Suprapubic skin (tissue), 4 donors: ENCODE results near the gene RERE. TPM values are rescaled to one million over a fixed set of nuclear protein-coding genes. Genes with fewer than 3 reads are reported as not detected.
A peak's percentile ranks its signal among the peaks of the same experiment; 100 is the strongest.

Experiments
- DNase-seq, 2 donors: peaks; one replicate each; pipeline ENCODE4 v3.0.0-alpha.2; 2019; ENCODE audit warnings: low spot score in 2 of 2
- H3K27ac ChIP-seq: fragments of 200-600 bp; sonication (generic); one replicate; pipeline ENCODE4 v1.5.1; 2019
- H3K27me3 ChIP-seq: fragments of 200-600 bp; sonication (generic); one replicate; pipeline ENCODE4 v1.5.1; 2019
- H3K36me3 ChIP-seq: fragments of 200-600 bp; sonication (generic); one replicate; pipeline ENCODE4 v1.5.1; 2019
- H3K4me1 ChIP-seq: fragments of 200-600 bp; sonication (generic); one replicate; pipeline ENCODE4 v1.5.1; 2019
- H3K4me3 ChIP-seq: fragments of 200-600 bp; sonication (generic); one replicate; pipeline ENCODE4 v1.5.1; 2019; ENCODE audit warnings: mild to moderate bottlenecking
- H3K9me3 ChIP-seq: fragments of 200-600 bp; sonication (generic); one replicate; pipeline ENCODE4 v1.5.1; 2019
- EP300 ChIP-seq: sonication (generic); formaldehyde crosslinking; IDR thresholded peaks from one replicate; pipeline ENCODE4 v1.6.1; 2017; ENCODE audit warnings: antibody characterized with exemption
- POLR2A ChIP-seq, 2 donors: fragments of 450-650 bp; IDR thresholded peaks; one replicate each; pipeline ENCODE4 v1.6.1; 2017; ENCODE audit warnings: antibody characterized with exemption in 2 of 2, mild to moderate bottlenecking in 2 of 2, moderate library complexity in 2 of 2
- POLR2AphosphoS5 ChIP-seq, 3 donors: sonication (generic); formaldehyde crosslinking; IDR thresholded peaks; one replicate each; pipeline ENCODE4 v1.6.1; 2017; ENCODE audit warnings: antibody characterized with exemption in 3 of 3
- WGBS: methylation state at CpG from one replicate; pipeline ENCODE4 v1.1.5; 2018; 5-methylcytosine and 5-hydroxymethylcytosine counted together
- total RNA-seq, 4 donors: library from RNA; depleted of rRNA; stranded (reverse); fragments of >200 nt; gene quantifications; one replicate each; pipeline ENCODE4 v1.1.0, GENCODE V29; 2016
- TF ChIP-seq, protein P1 (sequence below), 2 donors: fragments of 200-600 bp in 1 of 2; fragments of 450-650 bp in 1 of 2; sonication (generic) in 1 of 2; IDR thresholded peaks; one replicate each; pipeline ENCODE4 v1.5.1; 2016 to 2019; ENCODE audit warnings: antibody characterized with exemption in 2 of 2, mild to moderate bottlenecking in 1 of 2, moderate library complexity in 1 of 2

RERE gene
- total RNA-seq, 4 donors from 2014 or later = 43.4 to 113 (median 83.3) TPM

DNA sequence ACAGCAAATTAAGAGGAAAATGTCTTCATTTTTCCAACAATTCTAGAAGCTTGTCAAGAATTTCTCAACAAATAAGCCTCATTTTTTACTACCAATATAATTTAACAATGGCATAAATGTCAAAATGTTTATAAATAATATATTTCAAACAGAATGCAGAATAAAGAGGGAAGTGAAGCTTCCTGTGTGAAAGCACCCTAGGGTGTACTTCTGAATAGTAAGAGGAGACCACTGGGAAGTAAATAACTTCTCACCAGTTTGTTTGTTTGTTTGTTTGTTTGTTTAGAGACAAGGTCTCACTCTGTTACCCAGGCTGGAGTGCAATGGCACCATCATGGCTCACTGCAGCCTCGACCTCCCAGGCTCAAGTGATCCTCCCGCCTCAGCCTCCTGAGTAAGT is 255.2 kb downstream of the RERE start:
- TF ChIP-seq POLR2AphosphoS5 (IDR thresholded peaks at IDR 0.05) (no peak), EP300 (no peak), POLR2A (IDR thresholded peaks at IDR 0.05) (no peak)
- TF ChIP-seq, protein P1, sequence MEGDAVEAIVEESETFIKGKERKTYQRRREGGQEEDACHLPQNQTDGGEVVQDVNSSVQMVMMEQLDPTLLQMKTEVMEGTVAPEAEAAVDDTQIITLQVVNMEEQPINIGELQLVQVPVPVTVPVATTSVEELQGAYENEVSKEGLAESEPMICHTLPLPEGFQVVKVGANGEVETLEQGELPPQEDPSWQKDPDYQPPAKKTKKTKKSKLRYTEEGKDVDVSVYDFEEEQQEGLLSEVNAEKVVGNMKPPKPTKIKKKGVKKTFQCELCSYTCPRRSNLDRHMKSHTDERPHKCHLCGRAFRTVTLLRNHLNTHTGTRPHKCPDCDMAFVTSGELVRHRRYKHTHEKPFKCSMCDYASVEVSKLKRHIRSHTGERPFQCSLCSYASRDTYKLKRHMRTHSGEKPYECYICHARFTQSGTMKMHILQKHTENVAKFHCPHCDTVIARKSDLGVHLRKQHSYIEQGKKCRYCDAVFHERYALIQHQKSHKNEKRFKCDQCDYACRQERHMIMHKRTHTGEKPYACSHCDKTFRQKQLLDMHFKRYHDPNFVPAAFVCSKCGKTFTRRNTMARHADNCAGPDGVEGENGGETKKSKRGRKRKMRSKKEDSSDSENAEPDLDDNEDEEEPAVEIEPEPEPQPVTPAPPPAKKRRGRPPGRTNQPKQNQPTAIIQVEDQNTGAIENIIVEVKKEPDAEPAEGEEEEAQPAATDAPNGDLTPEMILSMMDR (IDR thresholded peaks at IDR 0.05) = no peak
- H3K27ac ChIP-seq = no peak overlapping the region
- whole genome bisulfite sequencing = 95% methylated on average over 2 of the region's 2 CpGs
- no peak overlapping the region for H3K4me3 ChIP-seq
- H3K27me3 ChIP-seq = no peaks in the 10 kb centered on the region
- H3K4me1 ChIP-seq = peaks cover 8% of the 10 kb centered on the region
- no peaks in the 10 kb centered on the region for H3K36me3 ChIP-seq
- DNase-seq = no peak
- no peaks in the 10 kb centered on the region for H3K9me3 ChIP-seq

DNA sequence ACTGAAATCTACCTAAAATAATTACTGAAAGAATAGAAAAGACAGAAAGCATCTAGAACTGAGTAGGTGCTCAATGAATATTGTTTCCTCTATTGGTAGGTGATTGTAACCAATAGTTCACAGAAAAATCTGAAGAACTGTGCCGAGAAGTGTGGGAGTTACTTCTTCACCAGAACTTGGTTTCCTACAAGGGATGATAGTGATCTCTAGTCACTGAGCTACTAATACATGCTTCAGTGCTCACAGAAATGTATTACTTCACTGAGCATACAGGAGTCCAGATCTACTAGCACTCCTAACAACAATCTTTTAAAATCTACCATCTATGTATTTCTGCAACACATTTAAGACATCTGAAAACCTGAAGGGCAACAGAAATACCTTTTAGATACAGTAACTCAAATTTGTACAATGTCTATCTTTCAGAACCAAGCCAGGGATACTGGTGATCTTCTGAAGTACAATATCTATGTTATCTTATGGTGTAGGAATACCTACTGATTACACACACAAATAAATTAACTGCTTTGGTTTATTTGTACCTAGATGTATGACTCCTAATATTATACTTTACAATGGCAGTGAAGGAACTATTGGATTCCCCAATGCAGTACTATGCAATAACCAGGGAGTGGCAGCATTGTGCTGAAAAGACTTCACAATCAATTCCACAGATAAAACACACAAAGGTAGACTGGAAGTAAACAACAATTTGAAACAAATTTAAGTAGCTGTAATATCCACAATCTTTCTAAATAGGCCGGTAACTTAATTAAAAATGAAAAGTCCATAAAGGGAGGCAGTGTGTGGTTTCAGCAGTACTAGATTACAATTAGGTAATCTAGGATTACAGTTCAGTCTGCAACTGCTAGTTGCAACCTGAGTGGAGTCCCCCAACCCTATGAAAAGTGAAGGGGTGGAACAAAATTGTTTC is 256.6 kb downstream of the RERE start:
- Histone ChIP-seq H3K27me3 (no peaks in the 10 kb centered on the region), H3K36me3 (no peaks in the 10 kb centered on the region), H3K4me1 (peaks cover 8% of the 10 kb centered on the region), H3K27ac (no peak overlapping the region), H3K9me3 (no peaks in the 10 kb centered on the region), H3K4me3 (no peak overlapping the region)
- 43% methylated on average over 2 of the region's 2 CpGs for WGBS
- TF ChIP-seq POLR2AphosphoS5 (IDR thresholded peaks at IDR 0.05) = no peak
- TF ChIP-seq, protein P1 (IDR thresholded peaks at IDR 0.05) = peak; percentile 83 to 91
- no peak for TF ChIP-seq EP300
- TF ChIP-seq POLR2A (IDR thresholded peaks at IDR 0.05) = no peak
- DNase-seq = no peak

DNA sequence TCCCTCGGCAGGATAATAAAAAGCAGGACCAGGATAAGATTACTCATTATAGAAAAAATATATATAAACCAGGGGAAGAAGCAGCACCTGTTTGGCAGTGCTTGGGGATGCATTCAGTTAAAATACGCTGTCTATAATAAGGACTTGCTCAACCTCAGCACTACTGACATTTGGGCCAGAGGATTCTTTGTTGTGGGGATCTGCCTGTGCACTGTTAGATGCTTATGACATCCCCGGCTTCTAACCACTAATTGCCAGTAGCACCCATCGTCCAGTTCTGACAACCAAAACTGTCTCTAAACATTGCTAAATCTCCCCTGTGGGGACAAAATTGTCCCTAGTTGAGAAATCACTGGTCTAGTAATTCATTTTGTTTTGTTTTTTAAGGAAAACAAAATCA is 257.4 kb downstream of the RERE start:
- Histone ChIP-seq H3K4me1 (peaks cover 11% of the 10 kb centered on the region), H3K4me3 (no peak overlapping the region), H3K36me3 (no peaks in the 10 kb centered on the region), H3K27ac (no peak overlapping the region), H3K9me3 (no peaks in the 10 kb centered on the region), H3K27me3 (no peaks in the 10 kb centered on the region)
- DNase-seq = no peak
- TF ChIP-seq POLR2A (IDR thresholded peaks at IDR 0.05) = no peak
- no peak for TF ChIP-seq EP300
- TF ChIP-seq, protein P1 (IDR thresholded peaks at IDR 0.05) = no peak
- TF ChIP-seq POLR2AphosphoS5 (IDR thresholded peaks at IDR 0.05) = no peak
- 86% methylated on average over 4 of the region's 4 CpGs for WGBS

DNA sequence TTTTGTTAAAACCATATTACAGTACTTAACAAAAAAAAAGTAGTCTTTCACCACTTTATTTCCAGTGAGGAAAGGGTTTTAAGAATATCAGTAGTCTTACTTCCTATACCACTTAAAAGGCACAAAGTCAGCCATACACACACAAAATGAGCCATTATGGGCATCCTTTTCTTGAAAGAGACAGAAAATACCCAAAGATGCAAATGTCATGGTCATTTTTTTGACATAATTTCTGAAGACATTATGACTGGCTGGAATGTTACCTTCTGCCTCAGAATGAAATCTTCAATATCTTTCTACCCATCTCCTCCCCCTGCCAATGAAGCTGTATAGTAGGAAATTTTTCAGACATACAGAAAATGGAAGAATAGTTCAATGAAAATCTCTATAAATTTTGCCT is 261.9 kb downstream of the RERE start:
- Histone ChIP-seq H3K4me3 (no peak overlapping the region), H3K27ac (no peak overlapping the region), H3K27me3 (no peaks in the 10 kb centered on the region), H3K4me1 (peaks cover 5% of the 10 kb centered on the region), H3K36me3 (peaks cover 4% of the 10 kb centered on the region), H3K9me3 (no peaks in the 10 kb centered on the region)
- DNase-seq = no peak
- TF ChIP-seq EP300 = no peak

DNA sequence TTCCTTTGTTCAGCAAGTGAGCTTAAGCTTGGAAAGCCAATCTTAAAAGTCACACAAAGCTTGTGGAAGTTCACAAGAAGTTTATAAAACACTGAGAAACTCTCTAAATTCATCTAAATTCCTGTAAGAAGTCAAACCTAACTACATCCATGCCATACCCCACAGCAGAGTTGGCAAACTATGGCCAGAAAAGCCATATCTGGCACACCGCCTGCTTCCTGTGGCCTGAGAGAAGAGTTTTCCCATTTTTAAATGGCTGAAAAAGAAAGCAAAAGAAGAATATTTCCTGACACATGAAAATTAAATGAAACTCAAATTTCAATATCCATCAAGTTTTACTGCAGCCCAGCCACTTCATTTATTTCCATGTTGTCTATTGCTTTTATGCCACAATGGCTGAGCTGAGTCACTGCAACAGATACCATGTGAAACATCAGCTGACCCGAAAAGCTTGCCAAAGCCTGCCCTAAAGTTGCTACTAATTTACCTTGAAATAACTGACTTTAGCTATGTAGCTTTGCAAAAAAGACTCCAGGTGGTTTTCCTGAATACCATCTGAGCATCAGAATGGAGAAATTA is 262.4 kb downstream of the RERE start:
- 77% methylated on average over 2 of the region's 2 CpGs for WGBS
- no peak overlapping the region for H3K27ac ChIP-seq
- peaks cover 5% of the 10 kb centered on the region for H3K4me1 ChIP-seq
- H3K36me3 ChIP-seq = peaks cover 4% of the 10 kb centered on the region
- no peak for DNase-seq
- H3K4me3 ChIP-seq = no peak overlapping the region
- TF ChIP-seq POLR2A (IDR thresholded peaks at IDR 0.05) (no peak), EP300 (no peak), POLR2AphosphoS5 (IDR thresholded peaks at IDR 0.05) (no peak)
- TF ChIP-seq, protein P1 (IDR thresholded peaks at IDR 0.05) = no peak
- no peaks in the 10 kb centered on the region for H3K9me3 ChIP-seq
- H3K27me3 ChIP-seq = no peaks in the 10 kb centered on the region
